Lower leg skin (tissue), 4 donors: Measurements from ENCODE around the gene AFF2. TPM values are rescaled to one million over a fixed set of nuclear protein-coding genes. Genes with fewer than 3 reads are reported as not detected.

Experiments used
- DNase-seq, 2 donors: peaks; one replicate each; pipeline ENCODE4 v3.0.0-alpha.2; 2019; ENCODE audit warnings: low spot score in 2 of 2
- H3K4me3 ChIP-seq: fragments of 200-600 bp; sonication (generic); 2 replicates; pipeline ENCODE4 v1.5.1; 2017; ENCODE audit warnings: mild to moderate bottlenecking, low read depth; ENCODE audit not compliant: poor library complexity, severe bottlenecking
- CTCF ChIP-seq, 3 donors: fragments of 450-650 bp; IDR thresholded peaks; one replicate each; pipeline ENCODE4 v1.5.1; 2016; ENCODE audit warnings: antibody characterized with exemption in 3 of 3, mild to moderate bottlenecking in 3 of 3, moderate library complexity in 2 of 3
- POLR2A ChIP-seq, 2 donors: fragments of 450-650 bp; IDR thresholded peaks; one replicate each; pipeline ENCODE4 v1.6.1; 2016 to 2017; ENCODE audit warnings: antibody characterized with exemption in 2 of 2, mild to moderate bottlenecking in 1 of 2, moderate library complexity in 1 of 2
- WGBS, 2 donors: methylation state at CpG; one replicate each; pipeline ENCODE4 v1.1.5; 2018; 5-methylcytosine and 5-hydroxymethylcytosine counted together
- intact Hi-C: fragments of 100-400 bp; cut with DNase I; formaldehyde crosslinking; loops from one replicate; pipeline ENCODE4 v1.15.0; 2023; ENCODE audit warnings: low total_unique reads
- total RNA-seq, 4 donors: library from RNA; depleted of rRNA; stranded (reverse); fragments of >200 nt; gene quantifications; one replicate each; pipeline ENCODE4 v1.1.0, GENCODE V29; 2016

AFF2 gene
- total RNA-seq, 4 donors from 2014 or later: 1.1 to 6.4 (median 2.5) TPM

- intact Hi-C loops: no loop called here
- 80 to 83% methylated on average over 4 of the region's 4 CpGs for WGBS, 2 donors
- no peak overlapping the region for H3K4me3 ChIP-seq
- TF ChIP-seq POLR2A (IDR thresholded peaks at IDR 0.05): no peak
- TF ChIP-seq CTCF (IDR thresholded peaks at IDR 0.05): no peak
- no peak for DNase-seq
Measured at GRCh38 chrX:148474030-148474429, 26.4 kb upstream of the AFF2 start.

GRCh38 chrX:148492057-148492456, 8.4 kb upstream of the AFF2 start:
- no peak for DNase-seq
- no peak for TF ChIP-seq CTCF (IDR thresholded peaks at IDR 0.05)
- TF ChIP-seq POLR2A (IDR thresholded peaks at IDR 0.05): no peak
- 88 to 98% methylated on average over 2 of the region's 2 CpGs for WGBS, 2 donors
- H3K4me3 ChIP-seq: no peak overlapping the region
- intact Hi-C loops: no loop called here

- WGBS, 2 donors: 58 to 86% methylated on average over 3 of the region's 3 CpGs
Measured at GRCh38 chrX:148495176-148495575, 5.2 kb upstream of the AFF2 start.

GRCh38 chrX:148498067-148498466, 2.4 kb upstream of the AFF2 start:
- DNase-seq: no peak
- no peak for TF ChIP-seq POLR2A (IDR thresholded peaks at IDR 0.05)
- no peak for TF ChIP-seq CTCF (IDR thresholded peaks at IDR 0.05)
- intact Hi-C loops: no loop called here
- 63 to 72% methylated on average over 3 of the region's 3 CpGs for WGBS, 2 donors
- no peak overlapping the region for H3K4me3 ChIP-seq

More at GRCh38 chrX:148495176-148495575, 5.2 kb upstream of the AFF2 start:
- no peak overlapping the region for H3K4me3 ChIP-seq
- TF ChIP-seq POLR2A (IDR thresholded peaks at IDR 0.05) (no peak), CTCF (IDR thresholded peaks at IDR 0.05) (no peak)
- DNase-seq: no peak
- intact Hi-C loops: no loop called here

GRCh38 chrX:148499638-148500422, 587 bp upstream of the AFF2 start:
- DNase-seq: no peak
- no peak overlapping the region for H3K4me3 ChIP-seq
- 58 to 65% methylated on average over 21 to 35 of the region's 35 CpGs for WGBS, 2 donors
- intact Hi-C loops: no loop called here
- TF ChIP-seq CTCF (IDR thresholded peaks at IDR 0.05): no peak
